GM12892 (cell line): ENCODE results near the gene MYH16.
"Not testable (repeated sequence)": the region's sequence is repeated elsewhere in the genome, so short reads cannot be mapped to it uniquely, and the experiment has no call there.

Experiments used
- DNase-seq: peaks from one replicate; pipeline ENCODE4 v3.0.0; 2011; ENCODE audit not compliant: insufficient read length
- FAIRE-seq: peaks from 2 replicates; lab custom pipeline; 2011; peaks lifted over from hg19 to GRCh38; lab: Jason Lieb, UNC
- POLR2A ChIP-seq: IDR thresholded peaks from 2 replicates; pipeline ENCODE4 v1.6.1; 2011; ENCODE audit warnings: low read depth, low read length, control low read depth
- POLR2AphosphoS5 ChIP-seq: IDR thresholded peaks from 2 replicates; pipeline ENCODE4 v1.6.1; 2011; ENCODE audit warnings: low read depth, low read length, control low read depth
- TAF1 ChIP-seq: IDR thresholded peaks from 2 replicates; pipeline ENCODE4 v1.6.1; 2011; ENCODE audit warnings: low read depth, mild to moderate bottlenecking, control low read depth, low read length, borderline replicate concordance

MYH16 gene

DNA sequence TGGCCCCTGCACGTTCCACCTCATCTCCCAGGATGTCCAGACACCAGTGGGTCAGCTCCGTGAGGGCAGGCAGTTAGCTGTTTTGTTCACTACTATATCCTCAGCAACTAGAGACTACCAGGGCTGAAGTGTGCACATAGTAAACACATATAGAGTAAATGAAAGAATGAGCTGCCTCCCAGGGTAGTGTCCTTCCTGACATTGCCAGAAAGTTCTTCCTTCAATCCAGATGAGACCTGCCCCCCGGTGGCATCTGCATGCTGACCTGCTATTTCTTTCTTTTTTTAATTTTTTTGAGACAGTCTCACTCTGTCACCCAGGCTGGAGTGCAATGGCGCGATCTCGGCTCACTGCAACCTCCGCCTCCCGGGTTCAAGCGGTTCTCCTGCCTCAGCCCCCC lies 39.1 kb downstream of the MYH16 start:
- DNase-seq (no peak), FAIRE-seq (no peak)
- TF ChIP-seq TAF1 (no peak), POLR2A (no peak), POLR2AphosphoS5 (no peak)

DNA sequence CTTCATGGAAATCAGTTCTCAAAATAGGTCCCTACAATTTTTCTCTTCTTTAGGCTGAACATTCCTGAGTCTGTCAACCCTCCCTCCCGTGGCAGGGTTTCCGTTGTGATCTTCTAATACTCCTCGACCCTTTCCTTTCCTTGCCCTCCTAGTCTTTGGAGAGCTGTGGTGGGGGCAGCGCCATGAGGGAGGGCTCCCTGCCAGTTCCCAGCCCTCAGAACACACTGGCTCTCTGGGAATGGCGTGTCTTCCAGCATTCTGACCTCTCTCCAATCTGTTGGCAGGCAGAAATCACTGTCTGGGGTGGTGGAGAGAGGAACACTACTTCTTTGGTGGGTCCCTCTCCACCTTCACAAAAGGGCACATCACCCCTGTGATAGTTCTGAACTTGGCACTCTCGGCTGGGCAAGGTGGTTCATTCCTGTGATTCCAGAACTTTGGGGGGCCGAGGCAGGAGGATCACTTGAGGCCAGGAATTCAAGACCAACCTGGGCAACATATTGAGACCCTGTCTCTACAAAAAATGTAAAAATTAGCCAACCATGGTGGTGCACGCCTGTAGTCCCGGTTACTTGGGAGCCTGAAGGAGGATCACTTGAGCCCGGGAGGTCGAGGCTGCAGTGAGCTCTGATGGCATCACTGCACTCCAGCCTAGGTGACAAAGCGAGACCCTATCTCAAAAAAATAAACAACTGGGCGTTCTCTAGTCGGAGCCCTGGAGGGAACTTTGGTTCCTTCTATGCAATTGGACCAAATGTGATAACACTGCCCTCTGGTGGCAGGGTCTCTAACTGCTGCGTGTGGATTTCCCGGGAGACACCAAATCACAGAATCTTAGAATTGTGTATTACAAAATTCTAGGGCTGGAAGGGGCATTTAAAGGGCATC lies 39.9 kb downstream of the MYH16 start:
- DNase-seq (no peak), FAIRE-seq (peak; percentile 33)
- TF ChIP-seq POLR2A (no peak), POLR2AphosphoS5 (no peak), TAF1 (no peak)

DNA sequence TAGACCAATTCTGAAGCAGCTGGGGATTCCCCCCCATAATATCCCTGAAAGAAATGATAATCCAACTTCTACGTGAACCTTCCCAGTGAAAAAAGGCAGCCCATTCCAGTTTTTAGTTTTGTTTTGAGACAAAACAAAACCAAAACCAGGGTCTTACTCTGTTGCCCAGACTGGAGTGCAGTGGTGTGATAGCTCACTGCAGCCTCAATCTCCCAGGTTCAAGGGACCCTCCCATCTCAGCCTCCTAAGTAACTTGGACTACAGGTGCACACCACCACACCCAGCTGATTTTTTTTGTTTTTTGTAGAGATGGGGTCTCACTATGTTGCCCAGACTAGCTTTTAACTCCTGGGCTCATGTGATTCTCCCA lies 40.5 kb downstream of the MYH16 start:
- peak; percentile 40 for FAIRE-seq
- TF ChIP-seq POLR2AphosphoS5 (no peak), TAF1 (no peak), POLR2A (no peak)
- DNase-seq, result no peak

DNA sequence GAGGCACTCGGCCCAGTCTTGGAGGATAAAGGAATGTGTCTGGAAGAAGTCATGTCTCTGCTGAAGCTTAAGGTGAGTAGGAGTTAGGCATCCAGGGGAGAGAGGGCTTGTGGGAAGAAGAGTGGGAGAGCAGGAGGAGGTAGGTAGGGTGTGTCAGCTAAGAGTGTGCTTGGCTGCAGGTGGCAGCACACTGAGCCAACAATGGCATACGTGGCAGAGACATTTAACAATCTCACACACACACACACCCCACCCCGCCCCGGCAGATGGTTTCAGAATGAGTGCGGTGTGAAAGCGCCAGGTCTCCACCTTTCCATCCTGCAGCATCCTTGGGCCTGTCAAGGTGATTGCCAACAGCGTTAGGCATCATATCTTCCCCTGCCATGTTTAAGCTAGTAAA lies 41.9 kb downstream of the MYH16 start:
- TF ChIP-seq POLR2AphosphoS5 (no peak), POLR2A (no peak), TAF1 (no peak)
- peak; percentile 62 for FAIRE-seq
- no peak for DNase-seq

DNA sequence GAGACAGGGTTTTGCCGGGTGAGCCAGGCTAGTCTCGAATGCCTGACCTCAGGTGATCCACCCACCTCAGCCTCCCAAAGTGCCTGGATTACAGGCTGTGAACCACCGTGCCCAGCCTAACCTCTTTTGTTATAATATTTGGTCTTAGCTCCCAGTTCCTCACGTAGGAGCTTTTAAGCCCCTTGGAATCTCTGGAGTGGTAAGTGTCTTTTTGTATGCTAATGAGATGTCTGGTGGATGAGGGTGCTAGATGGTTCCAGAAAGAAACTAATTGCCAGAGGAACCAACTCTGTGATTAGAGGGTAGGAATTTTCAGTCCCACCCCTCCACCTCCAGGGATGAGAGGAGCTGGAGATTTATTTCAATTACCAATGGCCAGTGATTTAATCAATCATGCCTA lies 47.7 kb downstream of the MYH16 start:
- no peak for FAIRE-seq
- TF ChIP-seq POLR2AphosphoS5, result no peak
- no peak for DNase-seq

DNA sequence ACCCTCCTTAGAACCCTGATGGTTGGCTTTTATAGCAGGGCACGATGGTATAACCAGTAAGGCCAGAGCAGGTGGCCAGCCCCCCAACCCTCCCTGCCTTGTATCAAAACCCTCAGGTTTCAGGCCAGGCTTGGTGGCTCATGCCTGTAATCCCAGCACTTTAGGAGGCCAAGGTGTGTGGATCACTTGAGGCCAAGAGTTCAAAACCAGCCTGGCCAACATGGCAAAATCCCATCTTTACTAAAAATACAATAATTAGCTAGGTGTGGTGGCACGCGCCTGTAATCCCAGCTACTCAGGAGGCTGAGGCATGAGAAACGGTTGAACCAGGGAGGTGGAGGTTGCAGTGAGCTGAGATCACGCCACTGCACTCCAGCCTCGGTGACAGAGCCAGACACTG lies 50.0 kb downstream of the MYH16 start:
- FAIRE-seq, DNase-seq: not testable (repeated sequence)

DNA sequence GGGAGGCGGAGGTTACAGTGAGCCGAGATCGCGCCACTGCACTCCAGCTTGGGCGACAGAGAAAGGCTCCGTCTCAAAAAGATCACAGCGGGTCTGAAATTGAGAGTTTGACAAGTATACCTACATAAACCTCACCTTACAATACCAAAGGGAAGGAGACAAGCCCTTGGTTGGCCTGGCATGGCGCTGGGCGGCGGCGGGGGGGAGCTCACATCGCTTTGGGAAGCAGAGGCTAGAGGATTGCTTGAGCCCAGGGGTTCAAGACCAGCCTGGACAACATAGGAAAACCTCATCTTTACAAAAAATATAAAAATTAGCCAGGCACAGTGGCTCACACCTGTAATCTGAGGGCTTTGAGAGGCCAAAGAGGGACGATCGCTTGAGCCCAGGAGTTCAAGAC lies 51.9 kb downstream of the MYH16 start:
- FAIRE-seq (no peak), DNase-seq (no peak)
- TF ChIP-seq POLR2A (no peak), POLR2AphosphoS5 (no peak), TAF1 (no peak)

DNA sequence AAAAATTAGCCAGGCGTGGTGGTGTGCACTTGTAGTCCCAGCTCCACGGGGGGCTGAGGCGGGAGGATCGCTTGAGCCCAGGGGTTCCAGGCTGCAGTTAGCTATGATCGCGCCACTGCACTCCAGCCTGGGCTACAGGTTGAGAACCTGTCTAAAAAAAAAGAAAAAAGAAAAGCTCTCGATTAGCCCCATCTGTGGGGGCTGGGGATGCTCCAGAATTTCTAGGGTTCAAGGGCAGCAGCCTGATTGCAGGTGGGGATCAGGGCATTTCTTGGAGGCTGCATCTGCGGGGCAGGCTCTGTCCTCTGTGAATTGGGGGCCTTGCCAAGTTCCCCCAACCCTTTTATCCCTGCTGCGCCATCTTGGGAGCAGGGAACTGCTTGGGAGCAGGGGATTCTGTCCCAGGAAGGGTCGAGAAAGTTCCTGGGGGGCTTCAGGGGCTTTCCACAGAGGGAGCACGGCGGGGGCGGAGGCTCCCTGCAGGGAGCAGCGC lies 52.4 kb downstream of the MYH16 start:
- TF ChIP-seq TAF1 (no peak), POLR2AphosphoS5 (no peak), POLR2A (no peak)
- FAIRE-seq (no peak), DNase-seq (no peak)

DNA sequence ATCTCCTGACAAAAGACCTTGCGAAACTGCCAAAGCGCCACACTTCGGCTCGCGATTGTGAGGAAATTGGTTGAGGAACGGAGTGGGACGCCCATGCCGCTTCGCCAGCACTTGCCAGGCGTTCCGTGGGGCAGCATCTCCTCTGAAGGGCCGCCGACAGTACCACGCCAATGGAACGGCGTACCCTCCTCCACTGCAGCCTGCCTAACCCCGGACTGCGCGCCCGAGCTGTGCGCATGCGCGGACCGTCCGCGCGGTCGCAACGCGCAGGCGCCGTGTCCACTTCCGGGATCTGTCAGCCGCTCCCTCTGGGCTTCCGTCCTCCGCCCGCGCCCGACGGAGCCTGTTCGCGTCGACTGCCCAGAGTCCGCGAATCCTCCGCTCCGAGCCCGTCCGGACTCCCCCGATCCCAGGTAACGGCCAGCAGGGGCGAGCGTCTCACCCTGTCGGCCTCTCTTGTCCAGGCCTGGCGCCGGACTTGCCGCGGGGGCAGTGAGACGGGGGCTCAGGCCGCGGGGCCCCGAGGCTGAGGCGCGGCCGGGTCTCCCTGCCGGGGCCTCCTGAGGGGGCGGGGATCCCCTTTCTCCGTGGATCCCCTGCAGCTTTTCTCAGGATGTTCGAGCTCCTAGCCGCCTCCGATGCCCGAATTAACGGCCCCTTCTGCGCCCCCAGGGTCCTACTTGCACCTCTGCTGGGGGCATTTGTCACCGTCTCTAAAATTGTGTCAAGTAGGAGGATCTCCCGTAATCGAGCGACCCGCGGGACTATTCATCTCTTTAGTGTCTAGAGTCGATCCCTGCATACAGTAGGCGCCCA lies 53.2 kb downstream of the MYH16 start, which contains the start of gene ARPC1A:
ARPC1A (plus strand) TSS at position 307 of the 816 bp plus-strand sequence. CDS start 7,456 bp downstream, outside the sequence.
- peak; percentile 96 for FAIRE-seq
- peak; percentile 96 for DNase-seq
- TF ChIP-seq POLR2AphosphoS5 (peak; percentile 98), POLR2A (peak; percentile 98), TAF1 (peak; percentile 85)

DNA sequence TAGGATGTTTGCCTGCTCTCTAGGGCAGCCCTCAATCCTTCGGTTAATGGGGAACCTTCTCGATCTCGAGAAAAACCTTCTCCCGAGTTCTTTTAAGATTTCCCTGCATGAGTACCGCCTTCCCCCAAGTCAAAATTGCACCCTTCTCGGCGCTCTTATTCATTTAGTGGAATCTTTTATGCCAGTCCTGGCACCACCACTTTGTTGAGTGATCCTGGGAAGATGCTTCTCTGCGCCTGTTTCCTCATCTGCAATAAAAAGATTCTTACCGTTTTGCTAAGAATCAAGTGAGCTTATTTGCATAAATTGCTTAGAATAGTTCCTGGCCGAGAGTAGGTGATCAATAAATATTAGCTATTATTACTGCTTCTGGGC lies 53.8 kb downstream of the MYH16 start:
- FAIRE-seq, result no peak
- TF ChIP-seq POLR2AphosphoS5 (no peak), TAF1 (no peak), POLR2A (no peak)
- no peak for DNase-seq

DNA sequence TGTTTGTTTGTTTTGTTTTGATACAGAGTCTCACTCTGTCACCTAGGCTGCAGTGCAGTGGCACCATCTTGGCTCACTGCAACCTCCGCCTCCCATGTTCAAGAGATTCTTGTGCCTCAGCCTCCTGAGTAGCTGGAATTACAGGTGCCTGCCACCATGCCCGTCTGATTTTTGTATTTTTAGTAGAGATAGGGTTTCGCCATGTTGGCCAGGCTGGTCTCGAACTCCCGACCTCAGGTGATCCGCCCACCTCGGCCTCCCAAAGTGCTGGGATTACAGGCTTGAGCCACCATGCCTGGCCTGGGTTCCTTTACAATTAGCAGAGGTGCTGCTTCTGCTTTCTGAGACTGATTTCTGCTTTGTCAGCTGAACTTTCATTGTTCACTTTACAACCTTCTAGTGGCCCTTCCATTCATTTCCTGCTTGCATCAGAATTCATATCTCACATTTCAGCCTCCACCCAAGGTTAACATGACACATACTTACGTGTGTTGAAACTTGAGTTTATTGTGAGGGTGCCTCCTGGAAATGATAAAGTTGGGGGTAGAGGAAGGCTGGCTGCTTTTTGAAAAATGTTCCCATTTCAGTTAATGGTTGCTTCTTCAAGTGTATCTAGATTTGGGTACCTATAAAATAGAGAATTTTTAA lies 57.8 kb downstream of the MYH16 start:
- FAIRE-seq, DNase-seq: not testable (repeated sequence)

DNA sequence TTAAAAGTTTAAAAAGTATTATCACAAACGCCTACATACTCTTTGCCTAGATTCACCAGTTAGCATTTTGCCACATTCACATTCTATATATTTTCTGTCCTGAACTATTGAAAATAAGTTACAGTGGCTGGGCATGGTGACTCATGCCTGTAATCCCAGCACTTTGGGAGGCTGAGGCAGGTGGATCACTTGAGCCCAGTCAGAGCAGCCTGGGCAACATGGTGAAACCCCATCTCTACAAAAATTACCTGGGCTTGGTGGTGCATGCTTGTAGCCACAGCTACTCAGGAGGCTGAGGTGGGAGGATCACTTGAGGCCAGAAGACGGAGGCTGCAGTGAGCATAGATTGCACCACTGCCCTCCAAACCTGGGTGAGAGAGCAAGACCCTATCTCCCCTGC lies 58.4 kb downstream of the MYH16 start:
- no peak for FAIRE-seq
- no peak for TF ChIP-seq POLR2A
- no peak for DNase-seq
